GM12878 (cell line): ENCODE measurements around the gene JAG2. TPM values are rescaled to one million over a fixed set of nuclear protein-coding genes. Genes with fewer than 3 reads are reported as not detected.

Source experiments
- ATAC-seq: fragments of 200-7000 bp; cut with Tn5 transposase; 3 replicates; pipeline ENCODE4 v1.9.1; 2020; ENCODE audit warnings: mild to moderate bottlenecking, moderate library complexity
- BruUV-seq: library from RNA; stranded (reverse); fragments of 400-500 nt; replicated peaks from 2 replicates; lab custom pipeline; 2021; lab: Mats Ljungman, UMichigan
- CTCF ChIA-PET: fragments of 300-600 bp; sonication (Branson Sonifier 250); formaldehyde crosslinking; extraction: SDS; loops from one replicate; lab custom pipeline; 2021; ENCODE audit warnings: inconsistent platforms; lab: Yijun Ruan, JAX
- POLR2A ChIA-PET: fragments of 350-600 bp; formaldehyde crosslinking; extraction: SDS; loops from one replicate; lab custom pipeline; 2021; ENCODE audit warnings: inconsistent platforms; lab: Charles Lee
- RAD21 ChIA-PET: fragments of 300-600 bp; sonication (Branson Sonifier 250); formaldehyde crosslinking; loops from one replicate; lab custom pipeline; 2023; ENCODE audit warnings: antibody characterized with exemption; ENCODE audit not compliant: unreplicated experiment; lab: Charles Lee
- SMC1A ChIA-PET: fragments of 300-600 bp; sonication (Branson Sonifier 250); formaldehyde crosslinking; loops from one replicate; lab custom pipeline; 2023; ENCODE audit not compliant: unreplicated experiment, uncharacterized antibody; lab: Charles Lee
- DNase-seq: peaks from one replicate; pipeline ENCODE4 v3.0.0-alpha.2; 2011; ENCODE audit warnings: low read depth, low spot score
- FAIRE-seq: peaks from 3 replicates; lab custom pipeline; 2011; peaks lifted over from hg19 to GRCh38; lab: Jason Lieb, UNC
- H2AFZ ChIP-seq: 2 replicates; pipeline ENCODE4 v1.6.0; 2011; ENCODE audit warnings: low read depth, low read length, control low read depth; ENCODE audit not compliant: control insufficient read depth
- H3K27ac ChIP-seq: 2 replicates; pipeline ENCODE4 v1.5.1; 2011; ENCODE audit warnings: control low read depth; ENCODE audit not compliant: control insufficient read depth, insufficient read depth
- H3K27me3 ChIP-seq, 2 experiments: replicated peaks in 1 of 2; 2 replicates each; pipeline versions ENCODE4 v1.6.0 to v1.6.1; 2011; ENCODE audit warnings: low read length in 1 of 2; ENCODE audit not compliant: control insufficient read depth in 2 of 2, insufficient read depth in 2 of 2
- H3K36me3 ChIP-seq, 2 experiments: 2 replicates each; pipeline ENCODE4 v1.5.1; 2011; ENCODE audit warnings: low read length in 1 of 2; ENCODE audit not compliant: control insufficient read depth in 2 of 2, insufficient read depth in 2 of 2
- H3K4me1 ChIP-seq: 2 replicates; pipeline ENCODE4 v1.6.1; 2011; ENCODE audit warnings: mild to moderate bottlenecking, low read length, moderate library complexity, mixed read lengths; ENCODE audit not compliant: control insufficient read depth, insufficient read depth
- H3K4me2 ChIP-seq: 2 replicates; pipeline ENCODE4 v1.6.0; 2011; ENCODE audit warnings: control low read depth; ENCODE audit not compliant: control insufficient read depth, insufficient read depth
- H3K4me3 ChIP-seq: fragments of 200-600 bp; sonication (generic); 2 replicates; pipeline ENCODE4 v1.5.1; 2016
- H3K79me2 ChIP-seq: 2 replicates; pipeline ENCODE4 v1.6.0; 2011; ENCODE audit warnings: low read length; ENCODE audit not compliant: control insufficient read depth, insufficient read depth
- H3K9ac ChIP-seq: 2 replicates; pipeline ENCODE4 v1.8.0; 2011; ENCODE audit warnings: low read length, control low read depth, mixed read lengths; ENCODE audit not compliant: control insufficient read depth, insufficient read depth
- H3K9me3 ChIP-seq: replicated peaks from 3 replicates; pipeline ENCODE4 v1.5.1; 2011; ENCODE audit warnings: mild to moderate bottlenecking, low read length; ENCODE audit not compliant: control insufficient read depth, insufficient read depth
- H4K20me1 ChIP-seq: 2 replicates; pipeline ENCODE4 v1.6.0; 2011; ENCODE audit not compliant: control insufficient read depth, insufficient read depth
- EGR1 ChIP-seq, 2 experiments: IDR thresholded peaks; 1 replicate in 1 of 2; 2 replicates in 1 of 2; pipeline ENCODE4 v1.6.1; 2011 to 2012; ENCODE audit warnings: low read depth in 2 of 2, low read length in 2 of 2, borderline replicate concordance in 1 of 2, mild to moderate bottlenecking in 1 of 2, moderate library complexity in 1 of 2
- ELK1 ChIP-seq: IDR thresholded peaks from 2 replicates; pipeline ENCODE4 v1.6.1; 2012; ENCODE audit warnings: low read depth, low read length, improper control_type of control experiment
- EP300 ChIP-seq, 2 experiments: fragments of 150-350 bp in 1 of 2; IDR thresholded peaks; 2 replicates each; pipeline ENCODE4 v1.6.1; 2011 to 2012; ENCODE audit warnings: low read depth in 2 of 2, low read length in 2 of 2, borderline replicate concordance in 1 of 2, improper control_type of control experiment in 1 of 2, inconsistent platforms in 1 of 2; ENCODE audit not compliant: control insufficient read depth in 1 of 2
- FOXM1 ChIP-seq: IDR thresholded peaks from 2 replicates; pipeline ENCODE4 v1.6.1; 2012; ENCODE audit warnings: low read depth, mild to moderate bottlenecking, inconsistent platforms, low read length, moderate library complexity
- IKZF1 ChIP-seq: fragments of 450-650 bp; conservative IDR thresholded peaks from 2 replicates; pipeline ENCODE4 v1.6.1; 2017; ENCODE audit warnings: antibody characterized with exemption, mild to moderate bottlenecking
- IRF4 ChIP-seq: IDR thresholded peaks from 2 replicates; pipeline ENCODE4 v1.6.1; 2011; ENCODE audit warnings: low read depth, low read length
- RB1 ChIP-seq: fragments of 450-650 bp; formaldehyde crosslinking; IDR thresholded peaks from 2 replicates; pipeline ENCODE4 v1.6.1; 2017; ENCODE audit warnings: mild to moderate bottlenecking, borderline replicate concordance
- SIX5 ChIP-seq: IDR thresholded peaks from 2 replicates; pipeline ENCODE4 v1.6.1; 2011; ENCODE audit warnings: mild to moderate bottlenecking, low read depth, low read length, moderate library complexity; ENCODE audit not compliant: severe bottlenecking
- SPI1 ChIP-seq: IDR thresholded peaks from 2 replicates; pipeline ENCODE4 v1.6.1; 2011; ENCODE audit warnings: low read depth, mild to moderate bottlenecking, low read length, moderate library complexity, borderline replicate concordance; ENCODE audit not compliant: insufficient read depth
- TARDBP ChIP-seq: IDR thresholded peaks from 2 replicates; pipeline ENCODE4 v1.6.1; 2016; ENCODE audit warnings: borderline replicate concordance
- ZBTB40 ChIP-seq: fragments of 450-650 bp; IDR thresholded peaks from 2 replicates; pipeline ENCODE4 v1.6.1; 2016; ENCODE audit warnings: mild to moderate bottlenecking, moderate library complexity, borderline replicate concordance
- ZNF622 ChIP-seq: fragments of 450-650 bp; IDR thresholded peaks from 2 replicates; pipeline ENCODE4 v1.6.1; 2017; ENCODE audit warnings: mild to moderate bottlenecking, inconsistent platforms
- WGBS: methylation state at CpG from one replicate; pipeline ENCODE4 v1.1.6; 2016; ENCODE audit warnings: low lambda C conversion rate; ENCODE audit not compliant: insufficient replicate concordance, insufficient coverage; ENCODE audit errors: missing lambda C conversion rate; 5-methylcytosine and 5-hydroxymethylcytosine counted together
- in situ Hi-C: fragments of 300-500 bp; cut with MboI; formaldehyde crosslinking; loops from 9 replicates; pipeline ENCODE4 v1.14.3; 2018; ENCODE audit warnings: mixed read lengths
- intact Hi-C: fragments of 100-400 bp; cut with micrococcal nuclease; formaldehyde crosslinking; loops from one replicate; pipeline ENCODE4 v1.14.2; 2022; ENCODE audit not compliant: unreplicated experiment
- polyA plus RNA-seq, 11 experiments: library from polyadenylated mRNA; depleted of rRNA in 4 of 11; unstranded in 6 of 11; stranded (reverse) in 5 of 11; fragments of >200 nt; fragmentation: Nextera tagmentation in 4 of 11; fragmentation: Illumina TruSeq in 1 of 11; extraction: Ambion mirVana in 4 of 11; extraction: Trizol in 1 of 11; gene quantifications; 1 replicate in 1 of 11; 2 replicates in 10 of 11; pipeline versions ENCODE4 v1.2.1 to v1.2.3, GENCODE V29; 2011 to 2016; ENCODE audit warnings: inconsistent platforms in 2 of 11, missing spikeins in 2 of 11, low read depth in 1 of 11
- total RNA-seq, 4 experiments: library from RNA; depleted of rRNA in 3 of 4; stranded (reverse); fragments of >200 nt in 3 of 4; fragmentation: Illumina TruSeq in 1 of 4; extraction: Trizol in 1 of 4; gene quantifications; 2 replicates each; pipeline versions ENCODE4 v1.2.1 to v1.2.3, GENCODE V29; 2013 to 2021

Gene JAG2
- total and polyA plus RNA-seq, 10 of the 15 experiments (the other 5 are each of a cell fraction or from before 2014, with no cell fraction given) = 0.04 to 0.14 (median 0.06) TPM; not detected in 5

DNA sequence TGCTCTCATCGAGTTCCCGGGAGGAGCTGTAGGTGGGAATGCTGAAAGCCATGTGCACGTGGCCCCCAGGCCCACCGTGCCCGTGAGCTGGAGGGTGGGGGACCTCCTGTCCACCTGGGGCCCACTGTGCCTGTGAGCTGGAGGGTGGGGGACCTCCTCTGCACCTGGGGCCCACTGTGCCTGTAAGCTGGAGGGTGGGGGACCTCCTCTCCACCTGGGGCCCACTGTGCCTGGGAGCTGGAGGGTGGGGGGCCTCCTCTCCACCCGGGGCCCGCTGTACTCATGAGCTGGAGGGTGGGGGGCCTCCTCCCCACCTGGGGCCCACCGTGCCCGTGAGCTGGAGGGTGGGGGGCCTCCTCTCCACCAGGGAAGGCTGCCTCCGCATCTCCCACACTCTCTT, 26.5 kb upstream of the JAG2 start:
- ATAC-seq (no peak), FAIRE-seq (no peak), DNase-seq (no peak)
- H3K36me3 ChIP-seq = no peaks in the 10 kb centered on the region
- H3K9ac ChIP-seq = no peak overlapping the region
- H3K9me3 ChIP-seq = no peaks in the 10 kb centered on the region
- no peak for TF ChIP-seq SIX5
- TF ChIP-seq TARDBP = no peak
- no peak for TF ChIP-seq RB1
- no peak for TF ChIP-seq ELK1
- TF ChIP-seq EGR1 (IDR thresholded peaks at IDR 0.05; ENCODE audit: borderline replicate concordance in 1 of 2, low read depth in 2 of 2, low read length in 2 of 2) = no peak
- no peak for TF ChIP-seq IRF4
- no peak for TF ChIP-seq ZNF622
- TF ChIP-seq SPI1 = no peak
- TF ChIP-seq EP300 (IDR thresholded peaks at IDR 0.05; ENCODE audit: borderline replicate concordance in 1 of 2, control insufficient read depth in 1 of 2, low read depth in 2 of 2, low read length in 2 of 2) = no peak
- TF ChIP-seq IKZF1 = no peak
- TF ChIP-seq ZBTB40 = no peak
- TF ChIP-seq FOXM1 = no peak
- WGBS = 34% methylated on average over 10 of the region's 10 CpGs
- RAD21 ChIA-PET = no interaction called here
- H2AFZ ChIP-seq = no peak overlapping the region
- no peaks in the 10 kb centered on the region for H3K79me2 ChIP-seq
- POLR2A ChIA-PET = no interaction called here
- peaks cover 10% of the 10 kb centered on the region for H3K4me1 ChIP-seq
- BruUV-seq = no TSS peak
- no peak overlapping the region for H3K4me3 ChIP-seq
- no peak overlapping the region for H3K4me2 ChIP-seq
- no peaks in the 10 kb centered on the region for H4K20me1 ChIP-seq
- no peak overlapping the region for H3K27ac ChIP-seq
- in situ Hi-C loops (no loop called here), intact Hi-C loops (no loop called here)
- CTCF ChIA-PET = interaction anchor here (0.7 to 0.8 kb wide), 2 partner anchors 54 to 105 kb away, joined by 3 read pairs; no protein-coding TSS in a partner anchor
- H3K27me3 ChIP-seq = peaks cover 5 to 13% of the 10 kb centered on the region in 2 experiments; a peak in 3 of 4 replicates
- SMC1A ChIA-PET = interaction anchor here (0.7 kb wide), 1 partner anchor 10 kb away, joined by 3 read pairs; no protein-coding TSS in a partner anchor
